Liver (tissue), 2 donors: Measurements from ENCODE around the gene PKP4.

Source experiments
- REST ChIP-seq: IDR thresholded peaks from 2 replicates; pipeline ENCODE4 v1.6.1; 2016; ENCODE audit warnings: antibody characterized with exemption, mild to moderate bottlenecking
- SP1 ChIP-seq: IDR thresholded peaks from 2 replicates; pipeline ENCODE4 v1.6.1; 2018; ENCODE audit warnings: antibody characterized with exemption, mild to moderate bottlenecking
- TAF1 ChIP-seq: conservative IDR thresholded peaks from 2 replicates; pipeline ENCODE4 v1.6.1; 2016; ENCODE audit warnings: antibody characterized with exemption, mild to moderate bottlenecking
- donor health status: healthy.

- TF ChIP-seq TAF1 (no peak), SP1 (no peak), REST (no peak)
Observed at GRCh38 chr2:158661231-158661630, 204.5 kb downstream of the PKP4 start.
